ENCODE data around the gene GPR39. TPM values are rescaled to one million over a fixed set of nuclear protein-coding genes. Genes with fewer than 3 reads are reported as not detected.

The GPR39 gene
- total RNA-seq, 1 donor from 2014 or later = not detected

DNA sequence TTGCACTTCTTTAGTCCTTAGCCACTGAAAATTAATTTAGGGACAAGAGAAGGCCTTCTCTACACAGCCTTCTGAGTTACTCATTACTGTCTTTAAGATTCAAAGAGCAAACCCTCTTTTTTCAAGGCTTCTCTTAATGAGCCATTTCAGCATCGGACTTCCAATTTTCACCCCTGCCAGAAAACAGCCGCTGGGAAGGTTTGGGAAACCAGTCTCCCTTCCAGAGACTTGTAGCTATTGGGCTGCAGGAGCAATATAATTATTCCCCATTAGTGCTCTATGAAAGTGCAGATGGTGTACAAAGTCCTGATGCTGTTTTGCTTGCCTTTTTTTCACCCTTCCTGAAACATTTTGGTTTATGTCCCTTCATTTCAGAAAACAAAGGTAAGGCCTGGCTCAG lies 79.3 kb downstream of the GPR39 start:
- Histone ChIP-seq H3K36me3 (no peaks in the 10 kb centered on the region), H3K27ac (no peak overlapping the region), H3K4me1 (no peaks in the 10 kb centered on the region), H3K4me3 (no peak overlapping the region), H3K27me3 (no peaks in the 10 kb centered on the region), H3K9me3 (no peaks in the 10 kb centered on the region)
- DNase-seq (ENCODE audit: extremely low spot score in 2 of 2) = no peak
- TF ChIP-seq POLR2AphosphoS5 (IDR thresholded peaks at IDR 0.05; ENCODE audit: insufficient read depth in 1 of 2, low read depth in 1 of 2) = no peak
- TF ChIP-seq CTCF (IDR thresholded peaks at IDR 0.05) = no peak
- TF ChIP-seq POLR2A (IDR thresholded peaks at IDR 0.05) = no peak
- intact Hi-C loops (cut with DNase I) = no loop called here

- DNase-seq (ENCODE audit: extremely low spot score in 2 of 2) = no peak
- no peaks in the 10 kb centered on the region for H3K4me1 ChIP-seq
- H3K4me3 ChIP-seq = no peak overlapping the region
- H3K9me3 ChIP-seq = no peaks in the 10 kb centered on the region
- H3K27ac ChIP-seq = no peak overlapping the region
- TF ChIP-seq POLR2A (IDR thresholded peaks at IDR 0.05) = no peak
- TF ChIP-seq CTCF (IDR thresholded peaks at IDR 0.05) = no peak
- no peak for TF ChIP-seq POLR2AphosphoS5 (IDR thresholded peaks at IDR 0.05; ENCODE audit: insufficient read depth in 1 of 2, low read depth in 1 of 2)
- H3K36me3 ChIP-seq = no peaks in the 10 kb centered on the region
- intact Hi-C loops (cut with DNase I) = no loop called here
- no peaks in the 10 kb centered on the region for H3K27me3 ChIP-seq
Observed at GRCh38 chr2:132496555-132496954, 80.0 kb downstream of the GPR39 start.

DNA sequence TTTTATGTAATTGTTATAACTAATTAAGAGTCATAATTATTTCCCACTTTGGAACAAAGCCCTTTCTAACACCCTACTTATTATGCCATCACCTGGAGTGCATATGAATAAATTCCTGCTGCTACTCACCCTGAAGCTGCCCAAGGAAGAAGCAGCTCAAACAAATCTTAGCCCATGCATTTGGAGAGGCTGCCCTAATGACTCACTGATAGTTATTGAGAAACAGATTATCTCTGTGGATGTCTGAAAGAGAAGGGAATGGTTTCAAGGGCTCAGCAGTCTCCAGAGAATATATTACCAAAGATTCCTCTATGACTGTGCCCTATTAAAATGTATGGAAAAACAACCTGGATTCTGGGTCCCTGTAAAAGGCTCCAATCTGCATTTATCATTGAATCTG lies 81.0 kb downstream of the GPR39 start:
- DNase-seq (ENCODE audit: extremely low spot score in 2 of 2) = no peak
- Histone ChIP-seq H3K36me3 (no peaks in the 10 kb centered on the region), H3K9me3 (no peaks in the 10 kb centered on the region), H3K4me1 (no peaks in the 10 kb centered on the region), H3K27ac (no peak overlapping the region), H3K27me3 (no peaks in the 10 kb centered on the region), H3K4me3 (no peak overlapping the region)
- intact Hi-C loops (cut with DNase I) = no loop called here
- TF ChIP-seq CTCF (IDR thresholded peaks at IDR 0.05) (no peak), POLR2A (IDR thresholded peaks at IDR 0.05) (no peak), POLR2AphosphoS5 (IDR thresholded peaks at IDR 0.05; ENCODE audit: insufficient read depth in 1 of 2, low read depth in 1 of 2) (no peak)

- no peaks in the 10 kb centered on the region for H3K27me3 ChIP-seq
- H3K4me1 ChIP-seq = no peaks in the 10 kb centered on the region
- H3K4me3 ChIP-seq = no peak overlapping the region
- intact Hi-C loops (cut with DNase I) = no loop called here
- H3K9me3 ChIP-seq = no peaks in the 10 kb centered on the region
- H3K27ac ChIP-seq = no peak overlapping the region
- no peaks in the 10 kb centered on the region for H3K36me3 ChIP-seq
- TF ChIP-seq POLR2A (IDR thresholded peaks at IDR 0.05) = no peak
- DNase-seq (ENCODE audit: extremely low spot score in 2 of 2) = no peak
Observed at GRCh38 chr2:132503701-132504100, 87.1 kb downstream of the GPR39 start.

- Histone ChIP-seq H3K27me3 (no peaks in the 10 kb centered on the region), H3K4me1 (no peaks in the 10 kb centered on the region), H3K9me3 (no peaks in the 10 kb centered on the region), H3K36me3 (no peaks in the 10 kb centered on the region), H3K27ac (no peak overlapping the region), H3K4me3 (no peak overlapping the region)
- intact Hi-C loops (cut with DNase I) = no loop called here
- TF ChIP-seq POLR2A (IDR thresholded peaks at IDR 0.05) (no peak), CTCF (IDR thresholded peaks at IDR 0.05) (no peak), POLR2AphosphoS5 (IDR thresholded peaks at IDR 0.05; ENCODE audit: insufficient read depth in 1 of 2, low read depth in 1 of 2) (no peak)
- no peak for DNase-seq (ENCODE audit: extremely low spot score in 2 of 2)
Observed at GRCh38 chr2:132515010-132515409, 98.4 kb downstream of the GPR39 start.

DNA sequence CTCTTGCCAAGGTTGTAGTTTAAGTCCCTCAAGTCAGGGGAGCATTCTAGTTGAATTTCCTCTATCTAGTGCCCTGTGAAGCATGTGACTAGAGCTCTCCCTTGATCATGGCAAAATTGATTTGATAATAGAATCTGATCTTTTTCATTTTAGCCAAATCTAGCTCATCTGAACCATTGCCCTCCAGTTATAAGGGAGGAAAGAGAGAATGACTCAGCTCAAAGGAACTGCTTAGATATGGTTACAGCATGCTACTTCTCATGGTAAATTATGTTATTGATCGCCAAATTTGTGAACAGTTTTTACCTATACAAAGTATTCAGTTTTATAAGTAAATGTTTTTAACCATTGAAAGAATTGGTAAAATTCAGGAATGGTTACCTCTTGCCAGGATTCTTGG lies 100.8 kb downstream of the GPR39 start:
- H3K4me3 ChIP-seq = no peak overlapping the region
- no peaks in the 10 kb centered on the region for H3K4me1 ChIP-seq
- TF ChIP-seq POLR2AphosphoS5 (IDR thresholded peaks at IDR 0.05; ENCODE audit: insufficient read depth in 1 of 2, low read depth in 1 of 2) (no peak), POLR2A (IDR thresholded peaks at IDR 0.05) (no peak), CTCF (IDR thresholded peaks at IDR 0.05) (no peak)
- H3K27ac ChIP-seq = no peak overlapping the region
- intact Hi-C loops (cut with DNase I) = no loop called here
- H3K9me3 ChIP-seq = no peaks in the 10 kb centered on the region
- no peaks in the 10 kb centered on the region for H3K27me3 ChIP-seq
- no peaks in the 10 kb centered on the region for H3K36me3 ChIP-seq
- DNase-seq (ENCODE audit: extremely low spot score in 2 of 2) = no peak

All from vagina (tissue), 2 donors.